Coronary artery (tissue), 2 donors: Measurements from ENCODE around the gene SLC16A12.
A peak's percentile ranks its signal among the peaks of the same experiment; 100 is the strongest.

Source experiments
- DNase-seq: peaks from one replicate; pipeline ENCODE4 v3.0.0-alpha.2; 2017; ENCODE audit warnings: low spot score
- H3K27ac ChIP-seq, 2 donors: fragments of 200-600 bp; sonication (generic); one replicate each; pipeline ENCODE4 v1.5.1; 2016 to 2019
- H3K4me3 ChIP-seq: fragments of 200-600 bp; sonication (generic); 2 replicates; pipeline ENCODE4 v1.5.1; 2016; ENCODE audit warnings: mild to moderate bottlenecking, moderate library complexity
- CTCF ChIP-seq: fragments of 200-600 bp; sonication (generic); IDR thresholded peaks from one replicate; pipeline ENCODE4 v1.5.1; 2019; ENCODE audit warnings: antibody characterized with exemption

Gene SLC16A12

GRCh38 chr10:89516149-89516832 is 19.1 kb downstream of the SLC16A12 start:
- H3K27ac ChIP-seq = peak overlapping the region; percentile 39 to 62
- no peak for DNase-seq
- TF ChIP-seq CTCF = no peak
- H3K4me3 ChIP-seq = peak overlapping the region; percentile 42

DNA sequence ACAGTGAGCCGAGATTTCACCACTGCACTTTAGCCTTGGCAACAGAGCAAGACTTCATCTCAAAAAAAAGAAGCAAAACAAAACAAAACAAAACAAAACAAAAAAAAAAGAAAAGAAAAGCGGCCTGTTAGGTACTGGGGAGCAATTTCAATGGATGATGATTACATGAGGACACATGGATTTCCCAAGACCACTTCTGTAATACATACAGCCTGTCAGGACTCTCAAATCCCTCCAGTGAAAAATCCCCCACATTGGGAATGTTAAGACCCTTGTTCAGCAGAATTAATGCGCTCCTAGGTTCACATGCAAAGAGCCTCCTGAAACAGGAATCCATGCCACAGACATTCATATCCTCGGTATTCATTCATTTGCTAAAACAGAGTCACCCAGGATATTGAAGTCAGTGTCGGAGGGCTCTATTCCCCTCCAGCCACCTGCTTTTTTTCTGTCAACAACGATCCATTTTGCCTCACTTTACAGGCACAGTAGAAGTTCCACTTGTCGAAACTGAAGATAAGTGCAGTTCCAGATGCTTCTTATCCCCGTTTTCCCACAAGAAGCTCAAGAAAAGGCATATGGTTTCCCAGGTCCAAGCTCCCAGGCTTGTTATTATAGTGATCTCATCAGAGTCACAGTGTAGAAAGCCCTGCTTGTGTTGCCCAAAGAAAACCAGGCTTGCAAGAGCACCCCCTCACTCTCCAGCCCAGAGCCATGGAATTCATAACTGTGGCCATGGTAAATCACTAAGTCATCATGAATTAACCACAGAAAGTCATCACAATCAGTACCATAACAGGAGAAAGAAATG is 20.2 kb downstream of the SLC16A12 start:
- Histone ChIP-seq H3K4me3 (peak overlapping the region; percentile 42), H3K27ac (peak overlapping the region; percentile 39 to 62)
- no peak for DNase-seq
- TF ChIP-seq CTCF = no peak

DNA sequence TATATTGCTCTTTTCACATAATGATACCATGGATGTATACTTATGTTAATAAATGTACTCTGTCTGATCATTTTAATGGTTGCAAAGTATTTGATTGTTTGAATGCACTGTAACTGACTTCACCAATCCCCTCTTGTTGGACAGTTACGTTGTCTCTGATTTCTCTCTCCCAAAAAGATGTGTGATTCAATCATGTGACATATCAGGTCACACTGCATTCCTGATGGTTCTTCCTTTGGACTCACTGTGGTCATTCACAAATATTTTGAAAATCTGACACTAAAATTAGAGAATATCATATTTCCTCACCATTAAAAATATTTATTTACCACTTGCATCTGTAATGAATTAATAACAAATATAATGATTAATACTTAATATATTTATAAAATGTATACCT is 22.2 kb downstream of the SLC16A12 start:
- no peak for DNase-seq
- H3K4me3 ChIP-seq = no peak overlapping the region
- TF ChIP-seq CTCF = no peak
- H3K27ac ChIP-seq = no peak overlapping the region

GRCh38 chr10:89505640-89506275 is 29.6 kb downstream of the SLC16A12 start:
- DNase-seq = no peak
- Histone ChIP-seq H3K27ac (no peak overlapping the region), H3K4me3 (no peak overlapping the region)
- no peak for TF ChIP-seq CTCF

DNA sequence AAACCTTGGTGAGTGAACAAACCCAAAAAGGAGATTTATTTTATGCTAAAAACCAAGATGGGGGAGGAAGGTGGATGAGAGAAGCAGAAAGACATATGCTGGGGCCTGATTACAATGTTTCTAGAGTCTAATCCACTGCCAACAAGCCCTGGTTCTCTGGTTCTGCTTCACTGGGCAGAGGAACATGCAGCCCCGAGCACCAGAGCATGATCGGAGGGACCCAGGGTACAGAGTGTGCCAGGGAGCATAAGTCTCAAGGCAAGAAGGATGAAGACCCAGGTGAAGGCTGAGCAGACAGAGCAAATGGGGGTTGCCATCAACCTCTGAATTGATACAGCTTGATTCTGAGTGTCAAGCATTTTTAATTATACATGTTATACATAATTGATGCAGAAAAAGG is 30.7 kb downstream of the SLC16A12 start:
- no peak for DNase-seq
- no peak overlapping the region for H3K4me3 ChIP-seq
- no peak for TF ChIP-seq CTCF
- no peak overlapping the region for H3K27ac ChIP-seq

GRCh38 chr10:89503652-89504370 is 31.6 kb downstream of the SLC16A12 start:
- no peak for TF ChIP-seq CTCF
- H3K27ac ChIP-seq = peak overlapping the region in 1 of 2 donors; percentile 11
- no peak for DNase-seq
- H3K4me3 ChIP-seq = no peak overlapping the region
